Measurements from ENCODE around the gene ASGR1.
A peak's percentile ranks its signal among the peaks of the same experiment; 100 is the strongest.
"Not testable (repeated sequence)": the region's sequence is repeated elsewhere in the genome, so short reads cannot be mapped to it uniquely, and the experiment has no call there.

ASGR1 gene

GRCh38 chr17:7158424-7158823 lies 20.7 kb downstream of the ASGR1 start:
- not testable (repeated sequence) for DNase-seq

- DNase-seq, result no peak
These were observed 22.7 kb downstream of the ASGR1 start for GRCh38 chr17:7156342-7156940.

- no peak for DNase-seq
These were observed 31.4 kb downstream of the ASGR1 start for GRCh38 chr17:7147772-7148171.

- no peak for DNase-seq
These were observed 33.1 kb downstream of the ASGR1 start for GRCh38 chr17:7146115-7146514.

GRCh38 chr17:7144213-7144612 lies 35.0 kb downstream of the ASGR1 start:
- no peak for DNase-seq

GRCh38 chr17:7141824-7142223 lies 37.3 kb downstream of the ASGR1 start:
- DNase-seq, result no peak

- no peak for DNase-seq
These were observed 39.8 kb downstream of the ASGR1 start for GRCh38 chr17:7139400-7139799.

GRCh38 chr17:7138800-7139381 lies 40.3 kb downstream of the ASGR1 start:
- no peak for DNase-seq

GRCh38 chr17:7137171-7137943 lies 41.8 kb downstream of the ASGR1 start:
- no peak for DNase-seq

- DNase-seq, result peak; percentile 80
These were observed 42.8 kb downstream of the ASGR1 start for GRCh38 chr17:7136266-7136877.

GRCh38 chr17:7133916-7134315 lies 45.3 kb downstream of the ASGR1 start:
- no peak for DNase-seq

GRCh38 chr17:7133424-7133823 lies 45.7 kb downstream of the ASGR1 start:
- peak; percentile 57 for DNase-seq

- peak; percentile 57 for DNase-seq
These were observed 46.6 kb downstream of the ASGR1 start for GRCh38 chr17:7132511-7133094.

- DNase-seq, result no peak
These were observed 47.8 kb downstream of the ASGR1 start for GRCh38 chr17:7131423-7131791.

- DNase-seq, result no peak
These were observed 48.3 kb downstream of the ASGR1 start for GRCh38 chr17:7130621-7131422.

- DNase-seq, result no peak
These were observed 49.9 kb downstream of the ASGR1 start for GRCh38 chr17:7129311-7129710.

GRCh38 chr17:7128160-7128559 lies 51.0 kb downstream of the ASGR1 start:
- no peak for DNase-seq

- not testable (repeated sequence) for DNase-seq
These were observed 51.7 kb downstream of the ASGR1 start for GRCh38 chr17:7127501-7127900.

- not testable (repeated sequence) for DNase-seq
These were observed 52.8 kb downstream of the ASGR1 start for GRCh38 chr17:7126386-7126785.

- no peak for DNase-seq
These were observed 54.2 kb downstream of the ASGR1 start for GRCh38 chr17:7124923-7125322.

- no peak for DNase-seq
These were observed 55.3 kb downstream of the ASGR1 start for GRCh38 chr17:7123844-7124243.
